ENCODE results near the gene CD33.

DNA sequence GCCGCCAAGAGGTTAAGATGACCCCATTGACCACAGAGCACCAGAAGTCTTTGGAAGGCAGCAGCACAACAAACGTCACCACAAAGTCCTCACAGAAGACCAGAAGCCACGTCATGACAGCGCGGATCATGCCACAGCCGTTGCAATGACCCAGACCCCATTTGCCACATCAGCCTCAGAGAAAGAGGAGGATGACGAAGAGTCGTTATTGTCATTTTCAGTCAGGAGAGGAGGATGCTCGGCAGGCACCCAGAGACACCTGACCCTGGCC lies 29.6 kb upstream of the CD33 start:
- TF ChIP-seq, protein P1, sequence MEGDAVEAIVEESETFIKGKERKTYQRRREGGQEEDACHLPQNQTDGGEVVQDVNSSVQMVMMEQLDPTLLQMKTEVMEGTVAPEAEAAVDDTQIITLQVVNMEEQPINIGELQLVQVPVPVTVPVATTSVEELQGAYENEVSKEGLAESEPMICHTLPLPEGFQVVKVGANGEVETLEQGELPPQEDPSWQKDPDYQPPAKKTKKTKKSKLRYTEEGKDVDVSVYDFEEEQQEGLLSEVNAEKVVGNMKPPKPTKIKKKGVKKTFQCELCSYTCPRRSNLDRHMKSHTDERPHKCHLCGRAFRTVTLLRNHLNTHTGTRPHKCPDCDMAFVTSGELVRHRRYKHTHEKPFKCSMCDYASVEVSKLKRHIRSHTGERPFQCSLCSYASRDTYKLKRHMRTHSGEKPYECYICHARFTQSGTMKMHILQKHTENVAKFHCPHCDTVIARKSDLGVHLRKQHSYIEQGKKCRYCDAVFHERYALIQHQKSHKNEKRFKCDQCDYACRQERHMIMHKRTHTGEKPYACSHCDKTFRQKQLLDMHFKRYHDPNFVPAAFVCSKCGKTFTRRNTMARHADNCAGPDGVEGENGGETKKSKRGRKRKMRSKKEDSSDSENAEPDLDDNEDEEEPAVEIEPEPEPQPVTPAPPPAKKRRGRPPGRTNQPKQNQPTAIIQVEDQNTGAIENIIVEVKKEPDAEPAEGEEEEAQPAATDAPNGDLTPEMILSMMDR (conservative IDR thresholded peaks at IDR 0.05; ENCODE audit: low read length): no peak
- TF ChIP-seq EZH2phosphoT487 (IDR thresholded peaks at IDR 0.05; ENCODE audit: borderline replicate concordance, low read depth, low read length): no peak

All from OCI-LY7 (cell line).